SK-N-MC (cell line): ENCODE data around the gene TIMM50.

Experiments used
- DNase-seq: peaks from one replicate; pipeline ENCODE4 v3.0.0-alpha.2; 2011; ENCODE audit warnings: low read depth, low spot score
- H3K27ac ChIP-seq: fragments of 200-600 bp; sonication (generic); 2 replicates; pipeline ENCODE4 v1.5.1; 2016; ENCODE audit warnings: mixed run types
- H3K36me3 ChIP-seq: fragments of 200-600 bp; sonication (generic); 2 replicates; pipeline ENCODE4 v1.6.1; 2017; ENCODE audit warnings: antibody characterized with exemption, low read length, mixed read lengths; ENCODE audit not compliant: insufficient read depth
- H3K4me3 ChIP-seq: fragments of 200-600 bp; sonication (generic); 2 replicates; pipeline ENCODE4 v1.5.1; 2016
- H3K9ac ChIP-seq: fragments of 200-600 bp; sonication (generic); 2 replicates; pipeline ENCODE4 v1.8.0; 2017; ENCODE audit warnings: mixed run types, mixed read lengths; ENCODE audit not compliant: insufficient read length
- H3K9me3 ChIP-seq: fragments of 200-600 bp; sonication (generic); 2 replicates; pipeline ENCODE4 v1.6.1; 2017; ENCODE audit warnings: low read depth, mild to moderate bottlenecking, antibody characterized with exemption, low read length, moderate library complexity, mixed read lengths
- EZH2 ChIP-seq: fragments of 200-600 bp; sonication (generic); IDR thresholded peaks from one replicate; pipeline ENCODE4 v1.6.1; 2017; ENCODE audit warnings: antibody characterized with exemption
- FOXP2 ChIP-seq: optimal IDR thresholded peaks from 2 replicates; pipeline ENCODE3; 2011; ENCODE audit warnings: mild to moderate bottlenecking, moderate library complexity; ENCODE audit not compliant: insufficient read depth; ENCODE audit errors: extremely low read length, control extremely low read depth
- POLR2AphosphoS5 ChIP-seq: IDR thresholded peaks from 2 replicates; pipeline ENCODE4 v1.6.1; 2012; ENCODE audit warnings: mild to moderate bottlenecking, low read depth, low read length, borderline replicate concordance

TIMM50 gene

DNA sequence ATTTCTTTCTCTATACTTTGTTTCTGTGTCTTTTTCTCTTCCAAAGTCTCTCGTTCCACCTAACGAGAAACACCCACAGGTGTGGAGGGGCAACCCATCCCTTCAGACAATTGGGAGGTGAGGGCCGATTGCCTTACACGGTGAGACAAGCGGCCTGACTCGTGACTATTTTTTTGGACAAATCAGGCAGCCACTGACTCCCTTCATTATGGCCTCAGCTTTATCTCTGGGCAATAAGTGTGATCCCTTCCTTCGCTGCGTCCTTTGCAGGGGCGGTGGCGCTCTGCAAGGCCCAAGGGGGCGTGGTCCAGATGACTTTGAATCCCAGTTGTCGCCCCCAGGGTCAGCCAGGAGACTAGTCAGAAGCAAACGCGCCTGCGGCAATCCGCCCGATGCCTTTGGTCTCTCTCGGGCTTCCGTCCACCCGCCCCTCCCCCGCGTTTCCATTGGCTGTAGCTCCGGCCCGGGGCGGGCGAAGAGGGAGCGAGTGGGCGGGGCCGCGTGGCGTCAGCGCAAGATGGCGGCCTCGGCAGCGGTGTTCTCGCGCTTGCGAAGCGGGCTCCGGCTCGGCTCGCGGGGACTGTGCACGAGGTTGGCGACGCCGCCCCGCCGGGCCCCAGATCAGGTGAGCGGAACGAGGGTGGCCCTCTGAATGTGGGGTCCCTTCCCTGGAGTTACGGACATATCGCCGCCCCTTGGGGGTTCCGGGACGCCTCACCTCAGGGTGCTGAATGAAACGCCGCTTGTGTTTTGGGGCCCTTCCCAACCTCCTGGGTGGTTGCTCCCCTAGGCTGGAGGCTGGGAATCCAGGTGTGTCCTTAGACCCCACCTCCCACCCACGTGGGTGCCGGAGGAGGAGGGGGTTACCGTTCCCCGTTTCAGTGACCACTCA, at the start of gene TIMM50:
Gene TIMM50 (plus strand): TSS at position 502 of the 892 bp plus-strand sequence. CDS start 16 bp downstream, at position 518.
- TF ChIP-seq EZH2 (no peak), POLR2AphosphoS5 (peak; percentile 89; the same call in 1 of the 2 replicates), FOXP2 (no peak)
- H3K27ac ChIP-seq, result peak within 1 kb of the TSS; percentile 87
- H3K9ac ChIP-seq, result peak within 1 kb of the TSS; percentile 100
- peak; percentile 39 for DNase-seq
- H3K9me3 ChIP-seq, result no peaks in the 10 kb centered on the region
- H3K36me3 ChIP-seq, result peaks cover 24% of the 10 kb centered on the region; the same call in 1 of the 2 replicates
- H3K4me3 ChIP-seq, result peak within 1 kb of the TSS; percentile 97

DNA sequence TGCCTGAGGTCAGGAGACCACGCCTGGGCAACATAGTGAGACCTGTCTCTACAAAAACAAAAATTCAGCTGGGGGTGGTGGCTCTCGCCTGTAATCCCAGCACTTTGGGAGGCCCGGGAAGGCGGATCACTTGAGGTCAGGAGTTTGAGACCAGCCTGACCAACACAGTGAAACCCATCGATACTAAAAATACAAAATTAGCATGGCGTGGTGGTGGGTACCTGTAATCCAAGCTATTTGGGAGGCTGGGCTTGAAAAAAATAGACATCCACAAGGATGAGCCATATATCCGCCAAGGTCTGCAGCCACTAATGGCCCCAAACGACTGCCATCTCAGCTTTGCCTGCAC, 48.0 kb upstream of the TIMM50 start:
- Histone ChIP-seq H3K27ac (no peak overlapping the region), H3K4me3 (no peak overlapping the region)
- TF ChIP-seq FOXP2 (no peak), EZH2 (no peak), POLR2AphosphoS5 (no peak)

DNA sequence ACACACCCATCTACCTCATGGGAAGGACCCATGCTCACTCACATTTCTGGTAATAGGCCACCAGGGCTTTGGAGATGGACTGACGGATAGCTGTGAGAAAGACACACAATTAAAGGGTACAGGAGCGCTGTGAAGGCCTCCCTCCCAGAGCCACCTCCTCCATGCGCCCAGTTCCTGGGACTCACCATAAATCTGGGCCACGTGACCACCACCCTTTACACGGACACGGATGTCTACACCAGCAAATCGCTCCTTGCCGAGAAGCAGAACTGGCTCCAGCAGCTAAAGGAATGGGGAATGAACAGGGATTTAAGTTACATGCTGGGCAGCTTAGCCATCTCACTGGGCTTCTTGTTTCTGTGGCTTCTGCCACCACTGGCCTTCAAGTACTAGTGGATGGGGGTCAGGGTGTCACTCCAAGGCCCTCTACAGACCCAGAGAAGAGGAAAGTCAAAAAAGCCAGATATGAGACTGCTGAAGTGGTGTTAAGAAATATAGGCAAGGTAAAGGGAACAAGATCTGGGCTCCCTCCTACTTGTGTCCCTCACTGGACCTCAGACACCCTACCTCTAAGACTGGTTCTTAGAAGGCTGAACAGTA, 47.1 kb upstream of the TIMM50 start:
- Histone ChIP-seq H3K36me3 (peaks cover 36% of the 10 kb centered on the region), H3K9ac (peak overlapping the region; percentile 98), H3K27ac (peak overlapping the region; percentile 58), H3K4me3 (peak overlapping the region; percentile 85), H3K9me3 (no peaks in the 10 kb centered on the region)
- TF ChIP-seq POLR2AphosphoS5 (peak; percentile 23; the same call in 1 of the 2 replicates), EZH2 (no peak), FOXP2 (no peak)
- DNase-seq, result no peak

More for the DNA sequence above, 48.0 kb upstream of the TIMM50 start:
- DNase-seq, result no peak
- peaks cover 36% of the 10 kb centered on the region for H3K36me3 ChIP-seq
- no peaks in the 10 kb centered on the region for H3K9me3 ChIP-seq
- no peak overlapping the region for H3K9ac ChIP-seq

DNA sequence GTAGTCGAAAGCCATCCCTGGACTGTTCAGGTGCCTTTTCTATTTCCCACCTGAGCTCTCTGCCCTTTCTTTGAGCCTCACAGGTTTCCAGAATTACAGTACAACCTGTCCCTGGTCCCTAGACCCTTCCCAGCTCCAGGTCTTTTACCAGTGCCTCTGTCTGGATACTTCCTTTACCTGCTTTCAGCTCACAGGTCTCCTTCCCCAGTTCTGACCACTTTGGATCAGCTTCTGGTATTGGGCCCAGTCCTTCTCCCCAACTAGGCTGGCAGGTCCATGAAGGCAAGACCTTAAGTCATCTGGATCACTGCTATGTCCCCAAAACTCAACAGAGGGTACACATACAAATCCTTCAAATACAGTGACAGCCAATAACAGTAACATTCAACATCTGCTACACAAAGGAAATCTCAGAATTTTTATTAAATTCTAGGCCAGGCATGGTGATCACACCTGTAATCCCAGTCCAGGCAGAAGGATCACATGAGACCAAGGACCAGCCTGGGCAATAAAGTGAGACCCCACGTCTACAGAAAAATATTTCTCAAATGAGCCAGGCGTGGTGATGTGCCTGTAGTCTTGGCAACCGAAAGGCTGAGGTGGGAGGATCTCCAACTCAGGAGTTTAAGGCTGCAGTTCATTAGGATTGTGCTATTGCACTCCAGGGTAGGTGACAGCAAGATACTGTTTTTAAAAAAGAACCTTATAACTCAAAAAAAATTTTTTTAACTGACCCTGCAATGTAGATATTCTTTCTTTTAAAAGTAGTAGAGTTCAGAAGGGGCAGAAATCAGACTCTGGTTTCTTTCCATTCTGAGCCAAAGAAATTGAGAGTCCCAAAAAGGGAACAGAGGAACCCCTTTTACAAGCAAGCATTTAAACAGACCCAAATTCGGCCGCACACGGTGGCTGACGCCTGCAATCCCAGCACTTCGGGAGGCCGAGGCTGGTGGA, 46.2 kb upstream of the TIMM50 start:
- no peak for DNase-seq
- H3K9ac ChIP-seq, result peak overlapping the region; percentile 98
- H3K4me3 ChIP-seq, result peak overlapping the region; percentile 85
- H3K36me3 ChIP-seq, result peaks cover 36% of the 10 kb centered on the region
- peak overlapping the region; percentile 58 for H3K27ac ChIP-seq
- TF ChIP-seq FOXP2 (no peak), POLR2AphosphoS5 (no peak), EZH2 (no peak)
- no peaks in the 10 kb centered on the region for H3K9me3 ChIP-seq

DNA sequence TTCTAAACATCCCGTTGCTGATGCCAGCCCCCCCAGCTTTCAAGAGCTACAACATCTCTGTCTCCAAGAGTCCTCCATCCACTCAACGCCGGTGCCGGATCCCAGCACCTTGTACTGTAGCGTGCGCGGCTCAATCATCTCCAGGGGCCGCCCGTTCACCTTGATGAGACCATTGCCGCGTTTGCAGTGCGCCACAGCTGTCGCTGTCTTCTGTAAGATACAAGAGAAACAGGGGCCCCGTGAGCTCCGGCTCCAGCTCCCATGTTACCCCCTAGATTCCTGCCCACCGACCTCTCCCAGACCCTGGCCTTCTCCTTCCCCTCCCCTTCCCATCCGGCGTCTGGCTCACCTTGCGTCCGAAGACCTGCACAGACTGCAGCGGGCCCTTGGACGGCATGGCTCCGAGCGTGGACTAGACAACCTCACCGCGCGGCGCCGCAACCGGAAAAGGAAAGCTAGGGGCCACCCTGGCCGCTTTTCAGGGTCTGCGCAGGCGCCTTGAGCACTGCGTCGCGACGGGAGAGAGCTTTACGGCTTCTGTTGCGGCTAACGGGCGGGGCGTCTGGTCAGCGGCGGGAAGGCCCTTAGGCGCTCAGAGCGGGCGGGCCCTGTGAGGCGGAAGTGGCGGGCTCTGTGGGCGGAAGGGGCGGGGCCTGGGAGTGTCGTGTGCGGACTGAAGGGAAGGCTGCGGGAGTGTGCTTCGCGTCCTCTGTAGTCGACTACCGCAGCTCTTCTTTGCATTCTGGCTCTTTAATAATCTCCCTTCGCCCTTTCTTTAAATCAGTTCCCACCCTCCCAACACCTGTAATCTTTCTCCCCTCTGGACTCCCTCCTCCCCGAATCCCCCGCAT, 44.9 kb upstream of the TIMM50 start, which contains the start of gene RPS16:
Gene RPS16 (minus strand): TSS at position 451 of the 851 bp plus-strand sequence. CDS start 54 bp downstream, at position 397.
- Histone ChIP-seq H3K36me3 (peaks cover 36% of the 10 kb centered on the region), H3K27ac (peak within 1 kb of the TSS; percentile 95), H3K9ac (peak within 1 kb of the TSS; percentile 100), H3K9me3 (no peaks in the 10 kb centered on the region), H3K4me3 (peak within 1 kb of the TSS; percentile 85)
- DNase-seq, result peak; percentile 66
- TF ChIP-seq POLR2AphosphoS5 (peak; percentile 100), FOXP2 (peak; percentile 80), EZH2 (no peak)

DNA sequence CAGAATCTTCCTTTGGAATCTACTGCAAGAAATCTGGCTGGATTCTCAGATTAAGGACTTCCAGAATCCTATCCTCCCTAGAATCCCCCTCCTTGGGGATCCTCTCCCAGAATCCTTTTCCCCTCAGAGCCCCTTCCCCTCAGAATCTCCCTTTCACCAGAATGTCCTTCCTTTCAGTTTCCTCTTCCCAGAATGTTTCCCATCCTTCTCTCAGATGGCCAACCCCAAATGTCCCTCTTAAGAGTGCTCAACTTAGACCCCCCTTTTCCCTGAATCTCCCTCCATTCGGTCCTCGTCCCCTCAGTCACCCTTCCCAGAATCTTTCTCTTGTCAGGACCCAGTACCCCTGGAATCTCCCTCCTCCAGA, 44.3 kb upstream of the TIMM50 start:
- no peaks in the 10 kb centered on the region for H3K9me3 ChIP-seq
- no peak for TF ChIP-seq POLR2AphosphoS5
- TF ChIP-seq EZH2, result no peak
- no peak for TF ChIP-seq FOXP2
- peaks cover 36% of the 10 kb centered on the region for H3K36me3 ChIP-seq
- peak overlapping the region; percentile 95 for H3K27ac ChIP-seq
- peak overlapping the region; percentile 100 for H3K9ac ChIP-seq
- H3K4me3 ChIP-seq, result peak overlapping the region; percentile 85
- DNase-seq, result no peak
